Keratinocyte (primary cell): ENCODE measurements around the gene PPT2.
"Not testable (repeated sequence)": the region's sequence is repeated elsewhere in the genome, so short reads cannot be mapped to it uniquely, and the experiment has no call there.

ENCODE experiments used
- CTCF ChIP-seq, 3 experiments: IDR thresholded peaks in 1 of 3; conservative IDR thresholded peaks in 1 of 3; optimal IDR thresholded peaks in 1 of 3; 2 replicates in 2 of 3; 3 replicates in 1 of 3; pipeline versions ENCODE3 to v1.5.1; 2011; ENCODE audit warnings: low read length in 3 of 3, mild to moderate bottlenecking in 3 of 3, moderate library complexity in 2 of 3, control low read depth in 1 of 3, inconsistent platforms in 1 of 3; ENCODE audit not compliant: insufficient read depth in 2 of 3; ENCODE audit errors: extremely low read depth in 1 of 3
- EZH2 ChIP-seq: IDR thresholded peaks from one replicate; pipeline ENCODE4 v1.6.1; 2012; ENCODE audit warnings: inconsistent platforms, mild to moderate bottlenecking, low read length, moderate library complexity

GRCh38 chr6:32144238-32144637, 9.7 kb upstream of the PPT2 start:
- not testable (repeated sequence) for TF ChIP-seq CTCF (optimal IDR thresholded peaks at IDR 0.05 in 1 of 3, IDR thresholded peaks at IDR 0.05 in 1 of 3, conservative IDR thresholded peaks at IDR 0.05 in 1 of 3; ENCODE audit: extremely low read depth in 1 of 3, insufficient read depth in 2 of 3, low read length in 3 of 3); EZH2
